IPS-18a (cell line): Measurements from ENCODE around the gene SUSD2.
A peak's percentile ranks its signal among the peaks of the same experiment; 100 is the strongest.

Experiments used
- H3K27ac ChIP-seq: one replicate; pipeline ENCODE4 v1.5.1; 2013; ENCODE audit warnings: low read length
- H3K27me3 ChIP-seq: one replicate; pipeline ENCODE4 v1.6.1; 2013; ENCODE audit warnings: mild to moderate bottlenecking, low read length; ENCODE audit not compliant: control insufficient read depth, insufficient read depth
- H3K36me3 ChIP-seq: one replicate; pipeline ENCODE4 v1.6.1; 2013; ENCODE audit warnings: low read depth, low read length; ENCODE audit not compliant: control insufficient read depth
- H3K4me1 ChIP-seq: one replicate; pipeline ENCODE4 v1.6.1; 2013; ENCODE audit warnings: low read depth, low read length; ENCODE audit not compliant: control insufficient read depth
- H3K4me3 ChIP-seq: one replicate; pipeline ENCODE4 v1.5.1; 2013; ENCODE audit warnings: low read length
- H3K9ac ChIP-seq: one replicate; pipeline ENCODE4 v1.6.1; 2013; ENCODE audit warnings: mild to moderate bottlenecking, low read length, moderate library complexity
- H3K9me3 ChIP-seq: one replicate; pipeline ENCODE4 v1.6.1; 2013; ENCODE audit warnings: low read depth, low read length; ENCODE audit not compliant: control insufficient read depth

SUSD2 gene

DNA sequence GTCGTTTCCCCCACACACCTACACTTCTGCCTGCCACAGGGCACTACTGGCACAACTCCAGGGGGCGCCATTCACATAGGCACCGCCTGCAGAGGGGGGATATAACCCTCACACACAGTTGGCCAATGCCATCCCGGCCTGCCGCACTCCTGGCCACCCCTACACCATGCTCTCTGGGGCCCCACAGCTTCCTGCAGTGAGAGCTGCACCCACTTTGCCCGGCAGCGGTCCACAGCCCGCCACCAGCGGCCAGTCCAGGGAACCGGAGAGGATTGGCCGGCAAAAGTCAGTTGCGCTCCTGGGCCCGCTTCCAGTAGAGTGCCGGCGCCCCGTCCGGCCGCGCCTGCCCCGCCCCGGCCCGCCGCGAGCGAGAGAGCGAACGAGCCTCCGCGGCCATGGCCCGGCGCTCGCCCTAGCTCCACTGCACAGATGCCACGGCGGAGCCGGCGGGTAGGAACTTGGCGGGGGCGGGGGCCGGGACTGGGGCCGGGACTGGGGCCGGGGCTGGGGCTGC is 25.6 kb upstream of the SUSD2 start:
- H3K9me3 ChIP-seq = no peaks in the 10 kb centered on the region
- peaks cover 7% of the 10 kb centered on the region for H3K4me1 ChIP-seq
- H3K9ac ChIP-seq = peak overlapping the region; percentile 15
- H3K4me3 ChIP-seq = peak overlapping the region; percentile 67
- H3K27ac ChIP-seq = no peak overlapping the region
- peaks cover 13% of the 10 kb centered on the region for H3K27me3 ChIP-seq
- no peaks in the 10 kb centered on the region for H3K36me3 ChIP-seq

DNA sequence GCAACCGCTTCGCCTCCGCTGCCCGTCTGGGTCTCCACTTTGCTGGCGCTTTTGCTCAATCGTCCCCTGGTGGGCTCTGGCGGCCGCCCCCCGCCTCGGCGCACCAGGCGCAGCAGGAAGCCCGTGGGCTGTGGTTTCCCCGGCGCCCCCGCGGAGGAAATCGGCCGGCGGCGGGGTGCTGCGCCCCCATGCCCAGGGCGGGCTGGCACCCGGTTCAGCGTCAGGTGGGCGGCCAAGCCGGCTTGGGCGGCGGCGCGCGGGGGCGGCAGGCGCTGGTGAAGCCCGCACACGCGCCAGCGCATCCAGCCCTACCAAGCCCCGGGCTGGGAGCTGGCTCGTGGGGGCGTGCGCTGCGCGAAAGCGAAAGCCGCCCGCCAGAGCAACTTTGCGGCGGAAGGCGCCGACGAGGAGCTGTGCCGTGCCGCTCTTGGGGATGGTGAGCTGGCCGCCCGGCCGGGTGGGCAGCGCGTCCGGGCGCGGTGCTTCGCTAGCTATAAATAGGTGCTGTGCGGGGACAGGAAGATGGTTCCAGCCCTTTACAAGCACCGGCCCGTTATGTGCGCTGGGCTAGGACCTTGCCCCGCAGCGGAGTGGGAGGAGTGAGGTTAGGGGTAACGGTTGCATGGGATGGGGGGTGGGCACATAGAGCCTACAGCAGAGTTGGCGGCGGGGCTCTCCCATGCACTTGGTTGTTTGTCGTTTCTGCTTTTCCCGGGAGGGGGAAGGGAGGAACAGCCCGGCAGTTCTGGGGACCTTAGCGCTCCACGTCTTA is 25.0 kb upstream of the SUSD2 start:
- Histone ChIP-seq H3K9ac (peak overlapping the region; percentile 24), H3K27me3 (peaks cover 13% of the 10 kb centered on the region), H3K36me3 (peaks cover 3% of the 10 kb centered on the region), H3K4me3 (peak overlapping the region; percentile 67), H3K9me3 (no peaks in the 10 kb centered on the region), H3K4me1 (peaks cover 7% of the 10 kb centered on the region), H3K27ac (no peak overlapping the region)

DNA sequence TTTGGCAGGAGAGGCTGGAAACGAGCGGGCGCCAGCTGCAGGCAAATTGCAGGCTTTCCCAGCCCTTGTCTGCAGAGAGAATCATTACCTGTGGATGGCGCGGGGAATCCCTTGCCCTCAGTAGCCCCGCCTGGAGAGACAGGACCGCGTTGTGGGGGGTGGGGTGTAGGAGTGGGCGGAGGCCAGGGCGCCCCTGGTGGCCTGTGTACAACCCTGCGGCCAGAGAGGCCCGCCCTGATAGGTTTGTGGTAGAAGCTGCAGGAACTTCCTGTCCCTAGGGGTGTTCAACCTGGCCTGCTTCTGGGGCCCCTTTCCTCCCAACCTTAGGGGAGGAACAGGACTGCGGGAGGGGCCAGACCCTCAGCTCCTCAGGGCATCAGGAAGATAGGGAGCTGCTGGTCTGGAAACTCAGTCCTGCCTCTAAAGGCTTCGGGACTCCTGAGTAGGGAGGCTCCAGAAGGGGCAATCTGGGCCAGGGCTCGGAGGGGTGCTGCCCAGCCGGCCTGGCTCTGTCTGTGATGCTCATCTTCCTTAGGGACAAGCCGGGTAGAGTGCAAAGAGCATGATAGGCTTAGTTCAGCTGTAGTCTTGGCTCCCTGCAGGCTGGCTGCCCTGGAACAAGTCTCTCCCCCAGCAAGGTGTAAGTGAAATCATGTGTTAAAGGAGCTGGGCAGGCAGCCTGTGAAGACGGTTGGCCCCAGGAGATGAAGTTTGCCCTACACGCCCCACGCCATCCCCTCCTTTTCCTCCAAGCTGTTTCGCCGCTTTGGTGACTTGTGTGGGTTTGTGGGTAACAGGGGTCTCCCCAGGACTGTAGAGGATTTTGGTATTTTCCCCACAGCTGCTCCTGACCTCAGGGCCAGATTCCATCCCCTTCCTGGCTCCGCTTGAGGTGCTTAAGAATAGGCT is 24.1 kb upstream of the SUSD2 start:
- peak overlapping the region; percentile 24 for H3K9ac ChIP-seq
- no peak overlapping the region for H3K27ac ChIP-seq
- H3K4me3 ChIP-seq = peak overlapping the region; percentile 67
- peaks cover 13% of the 10 kb centered on the region for H3K27me3 ChIP-seq
- peaks cover 7% of the 10 kb centered on the region for H3K4me1 ChIP-seq
- H3K9me3 ChIP-seq = no peaks in the 10 kb centered on the region
- H3K36me3 ChIP-seq = peaks cover 3% of the 10 kb centered on the region

DNA sequence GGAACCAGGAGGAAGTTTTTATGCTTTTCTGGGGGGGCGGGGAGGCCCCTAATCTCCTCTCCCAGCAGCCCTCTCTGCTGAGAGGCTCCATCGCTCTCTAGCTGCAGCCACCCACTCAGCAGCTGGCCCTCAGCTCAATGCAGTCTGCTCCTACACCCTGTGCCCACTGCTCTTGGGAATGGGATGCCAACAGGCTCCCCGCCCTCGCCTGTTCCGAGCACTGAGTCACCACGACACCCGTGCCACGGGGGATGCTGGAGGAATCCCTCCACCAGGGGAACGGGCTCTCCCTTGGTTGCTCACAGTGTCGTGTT is 23.5 kb upstream of the SUSD2 start:
- no peak overlapping the region for H3K4me3 ChIP-seq

DNA sequence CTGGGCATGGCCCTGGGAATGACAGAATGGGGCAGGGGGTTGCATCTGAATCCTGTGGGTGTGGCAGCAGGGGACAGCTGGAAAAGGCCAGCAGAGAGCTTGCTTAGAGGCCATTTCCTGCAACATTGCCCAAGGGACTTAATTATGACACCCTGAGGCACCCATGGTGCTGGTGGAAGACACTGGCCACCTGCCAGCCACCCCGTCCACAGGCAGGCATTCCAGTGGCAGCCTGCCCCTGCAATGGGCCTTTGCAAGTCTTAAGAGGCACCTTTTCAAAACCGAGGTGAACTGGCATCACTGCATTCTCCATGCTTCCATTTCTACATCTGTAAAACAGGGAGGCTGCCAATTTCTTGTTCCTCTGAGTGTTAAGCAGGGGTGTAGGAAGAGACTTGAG is 21.6 kb upstream of the SUSD2 start:
- H3K9me3 ChIP-seq = no peaks in the 10 kb centered on the region
- no peak overlapping the region for H3K9ac ChIP-seq
- peaks cover 7% of the 10 kb centered on the region for H3K36me3 ChIP-seq
- H3K4me1 ChIP-seq = peaks cover 7% of the 10 kb centered on the region
- H3K27ac ChIP-seq = no peak overlapping the region
- H3K4me3 ChIP-seq = no peak overlapping the region
- peaks cover 10% of the 10 kb centered on the region for H3K27me3 ChIP-seq

More for the DNA sequence above, 23.5 kb upstream of the SUSD2 start:
- H3K36me3 ChIP-seq = peaks cover 3% of the 10 kb centered on the region
- H3K9me3 ChIP-seq = no peaks in the 10 kb centered on the region
- H3K9ac ChIP-seq = no peak overlapping the region
- H3K27me3 ChIP-seq = peaks cover 13% of the 10 kb centered on the region
- H3K4me1 ChIP-seq = peaks cover 7% of the 10 kb centered on the region
- no peak overlapping the region for H3K27ac ChIP-seq

DNA sequence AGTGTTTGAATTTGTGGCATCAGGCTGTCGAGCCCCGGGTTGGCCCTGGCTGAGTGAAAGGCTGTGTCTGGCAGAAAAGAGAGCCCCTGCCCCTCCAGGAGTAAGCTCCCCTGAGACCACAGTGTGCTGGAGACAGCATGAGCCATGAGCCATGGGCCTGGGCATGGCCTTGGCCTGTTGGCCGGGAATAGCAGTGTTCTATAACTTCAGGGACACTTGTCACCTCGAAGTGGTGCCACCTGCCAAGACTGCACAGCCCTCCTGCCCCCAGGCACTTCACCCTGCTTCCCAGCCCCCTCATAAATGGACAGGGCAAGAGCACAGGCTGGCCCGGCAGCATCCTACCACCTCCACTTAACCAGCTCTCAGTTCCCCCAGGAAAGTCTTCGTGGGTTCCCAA is 20.7 kb upstream of the SUSD2 start:
- Histone ChIP-seq H3K36me3 (peaks cover 7% of the 10 kb centered on the region), H3K27ac (no peak overlapping the region), H3K4me1 (peaks cover 7% of the 10 kb centered on the region), H3K9me3 (no peaks in the 10 kb centered on the region), H3K4me3 (no peak overlapping the region), H3K27me3 (peaks cover under 1% of the 10 kb centered on the region), H3K9ac (no peak overlapping the region)

DNA sequence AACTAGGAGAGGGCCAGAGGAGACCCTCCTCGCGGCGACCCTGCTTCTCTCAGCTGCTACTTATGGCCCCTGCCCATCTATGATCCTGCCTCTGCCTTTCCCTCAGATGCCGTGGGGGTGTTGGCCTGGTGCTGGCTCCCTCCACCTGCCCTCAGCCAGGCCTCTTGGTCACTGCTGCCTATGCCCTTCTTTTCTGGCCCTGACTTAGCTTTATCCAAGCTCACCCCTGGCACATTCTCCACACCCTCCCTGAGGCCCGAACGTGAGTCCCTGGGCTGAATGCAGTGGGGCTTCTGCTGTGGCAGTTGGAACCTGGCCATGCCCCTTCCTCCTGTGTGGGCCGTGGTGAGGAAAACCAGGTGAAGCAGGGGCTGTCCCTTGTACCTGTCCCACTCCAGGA is 19.8 kb upstream of the SUSD2 start:
- Histone ChIP-seq H3K4me1 (peaks cover 7% of the 10 kb centered on the region), H3K4me3 (no peak overlapping the region), H3K9me3 (no peaks in the 10 kb centered on the region), H3K27me3 (no peaks in the 10 kb centered on the region), H3K36me3 (peaks cover 7% of the 10 kb centered on the region), H3K27ac (no peak overlapping the region), H3K9ac (no peak overlapping the region)

DNA sequence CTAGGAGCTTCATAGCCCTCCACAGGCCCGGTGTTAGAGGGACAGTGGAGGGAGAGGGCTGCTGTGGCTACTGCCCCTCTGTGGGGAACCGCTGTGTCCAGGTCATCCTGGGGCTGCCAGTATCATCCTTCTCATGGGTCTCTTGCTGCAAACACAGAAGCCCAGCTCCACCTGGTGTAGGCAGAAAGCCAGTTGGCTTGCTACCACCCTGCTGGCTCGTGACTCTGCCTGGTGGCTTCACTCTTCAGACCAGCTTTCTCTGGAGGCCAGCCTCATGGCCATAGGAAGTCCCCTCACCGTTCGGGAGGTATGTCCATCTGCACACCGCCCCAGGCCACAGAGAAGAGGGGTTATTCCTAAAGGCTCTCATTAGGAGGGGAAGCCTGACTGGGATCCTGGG is 19.4 kb upstream of the SUSD2 start:
- Histone ChIP-seq H3K36me3 (peaks cover 7% of the 10 kb centered on the region), H3K27me3 (no peaks in the 10 kb centered on the region), H3K4me3 (no peak overlapping the region), H3K9ac (no peak overlapping the region), H3K4me1 (peaks cover 7% of the 10 kb centered on the region), H3K27ac (no peak overlapping the region), H3K9me3 (no peaks in the 10 kb centered on the region)

DNA sequence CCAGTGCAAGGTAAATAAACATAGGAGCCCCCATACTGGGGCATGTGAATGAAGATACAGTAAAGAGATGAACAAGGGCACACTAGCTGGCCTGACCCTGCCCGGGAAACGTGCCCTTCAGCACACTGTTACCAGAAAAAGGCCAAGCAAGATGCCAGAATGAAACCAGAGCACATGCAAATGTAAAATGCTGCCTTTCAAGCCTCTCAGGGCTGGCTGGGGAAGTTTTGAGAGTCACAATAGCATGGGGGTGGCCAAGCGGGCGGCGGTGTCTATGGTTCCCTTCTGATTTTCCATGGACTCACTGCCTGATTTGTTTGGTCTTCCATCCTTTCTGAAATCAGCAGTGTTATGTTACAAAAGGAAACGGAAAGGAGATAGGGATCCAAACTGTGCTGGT is 18.9 kb upstream of the SUSD2 start:
- H3K36me3 ChIP-seq = peaks cover 11% of the 10 kb centered on the region
- no peak overlapping the region for H3K4me3 ChIP-seq
- H3K9ac ChIP-seq = no peak overlapping the region
- no peak overlapping the region for H3K27ac ChIP-seq
- H3K4me1 ChIP-seq = peaks cover 3% of the 10 kb centered on the region
- H3K9me3 ChIP-seq = no peaks in the 10 kb centered on the region
- no peaks in the 10 kb centered on the region for H3K27me3 ChIP-seq

DNA sequence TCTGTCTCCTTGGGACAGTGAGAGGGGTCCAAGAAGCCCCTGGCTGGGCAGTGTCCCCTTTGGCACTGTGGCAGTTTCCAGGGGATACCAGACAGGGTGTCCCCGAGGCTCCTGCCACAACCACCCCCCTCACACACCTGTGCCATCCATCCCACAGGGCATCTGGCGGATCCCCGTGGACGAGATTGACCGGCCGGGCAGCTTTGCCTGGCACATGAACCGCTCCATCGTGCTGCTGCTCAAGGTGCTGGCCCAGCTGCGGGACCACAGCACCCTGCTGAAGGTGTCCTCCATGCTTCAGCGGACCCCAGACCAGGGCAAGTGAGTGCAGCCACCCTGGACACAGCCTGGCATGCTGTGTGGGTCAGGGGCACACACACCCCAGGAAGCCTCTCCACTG is 17.0 kb upstream of the SUSD2 start:
- Histone ChIP-seq H3K9ac (no peak overlapping the region), H3K4me3 (no peak overlapping the region), H3K9me3 (no peaks in the 10 kb centered on the region), H3K36me3 (peaks cover 19% of the 10 kb centered on the region), H3K27ac (no peak overlapping the region), H3K27me3 (no peaks in the 10 kb centered on the region), H3K4me1 (no peaks in the 10 kb centered on the region)

DNA sequence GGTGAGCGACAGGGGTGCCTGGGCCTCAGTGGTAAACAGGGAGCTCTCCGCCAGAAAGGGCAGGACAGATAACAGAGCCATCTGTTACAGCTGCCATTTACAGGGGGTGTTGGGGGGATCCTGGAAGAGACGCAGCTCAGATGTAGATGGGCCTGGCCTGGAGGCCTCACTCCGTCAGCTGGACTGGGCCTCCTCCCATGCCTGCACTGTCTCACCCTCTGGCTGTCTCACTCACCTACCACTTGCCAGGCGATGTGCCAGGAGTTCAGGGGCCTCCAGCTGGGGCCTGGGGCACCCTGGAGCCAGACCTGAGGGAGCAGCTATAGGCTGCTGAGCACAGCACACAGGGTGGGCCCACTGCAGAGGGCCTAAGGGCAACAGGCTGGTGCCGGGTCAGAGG is 16.3 kb upstream of the SUSD2 start:
- H3K9me3 ChIP-seq = no peaks in the 10 kb centered on the region
- H3K36me3 ChIP-seq = peaks cover 19% of the 10 kb centered on the region
- H3K4me3 ChIP-seq = no peak overlapping the region
- H3K27ac ChIP-seq = no peak overlapping the region
- no peaks in the 10 kb centered on the region for H3K27me3 ChIP-seq
- no peak overlapping the region for H3K9ac ChIP-seq
- no peaks in the 10 kb centered on the region for H3K4me1 ChIP-seq
